GM21528 (cell line): Measurements from ENCODE around the gene TVP23A.
"Not testable (repeated sequence)": the region's sequence is repeated elsewhere in the genome, so short reads cannot be mapped to it uniquely, and the experiment has no call there.

Experiments used
- ATAC-seq: cut with Tn5 transposase; IDR thresholded peaks from one replicate; pipeline ENCODE4 v1.9.1; 2021; ENCODE audit warnings: mild to moderate bottlenecking, moderate library complexity; ENCODE audit not compliant: unreplicated experiment, low FRiP score

Gene TVP23A

GRCh38 chr16:10753670-10754069 is 64.9 kb downstream of the TVP23A start:
- ATAC-seq: no peak

- ATAC-seq: peak; percentile 54
These were observed 65.6 kb downstream of the TVP23A start for GRCh38 chr16:10752843-10753523.

DNA sequence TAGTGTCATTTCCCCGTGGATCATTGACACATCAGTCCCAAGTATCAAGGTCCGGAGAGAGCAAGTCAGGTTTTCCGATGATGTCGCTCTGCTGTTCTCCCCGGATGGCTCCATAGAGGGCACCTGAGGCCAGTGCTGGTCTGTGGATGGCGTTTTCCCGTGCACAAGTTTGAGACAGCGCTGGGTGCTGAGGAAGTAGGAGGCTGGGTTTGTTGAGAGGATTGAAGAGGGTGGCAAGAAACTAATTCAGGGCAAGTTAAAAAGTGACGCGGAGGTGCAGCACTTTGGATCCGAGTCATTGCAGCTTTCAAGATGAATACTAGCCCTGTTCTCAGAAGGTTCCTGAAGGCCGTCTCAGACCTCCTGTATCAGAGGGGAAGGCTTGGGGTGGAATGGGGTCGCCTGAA is 67.3 kb downstream of the TVP23A start:
- ATAC-seq: no peak

GRCh38 chr16:10750793-10751192 is 67.8 kb downstream of the TVP23A start:
- ATAC-seq: no peak

- no peak for ATAC-seq
These were observed 72.8 kb downstream of the TVP23A start for GRCh38 chr16:10745841-10746240.

DNA sequence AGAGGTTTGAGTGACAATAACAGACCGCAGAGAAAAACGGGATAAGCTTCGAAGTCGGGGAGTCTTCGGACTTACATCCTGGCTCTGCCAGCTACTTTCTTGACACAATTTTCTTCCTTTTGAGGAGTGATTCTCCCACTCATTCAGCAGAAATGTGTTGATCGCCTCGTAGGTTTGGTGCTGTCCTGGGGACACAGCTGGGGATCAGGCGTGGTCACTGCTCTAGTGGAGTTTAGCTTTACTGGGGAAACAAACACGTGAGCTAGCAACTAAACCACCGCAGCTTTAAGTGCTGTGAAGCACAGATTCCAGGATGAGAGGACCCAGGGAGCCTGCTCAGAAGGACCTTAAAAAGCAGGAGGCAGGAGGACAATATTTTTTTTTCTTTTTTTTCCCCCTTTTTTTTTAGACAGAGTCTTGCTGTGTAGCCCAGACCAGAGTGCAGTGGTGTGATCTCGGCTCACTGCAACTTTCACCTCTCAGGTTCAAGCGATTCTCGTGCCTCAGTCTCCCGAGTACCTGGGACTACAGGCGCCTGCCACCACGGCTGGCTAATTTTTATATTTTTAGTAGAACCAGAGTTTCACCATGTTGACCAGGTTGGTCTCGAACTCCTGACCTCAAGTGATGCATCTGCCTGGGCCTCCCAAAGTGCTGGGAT is 74.1 kb downstream of the TVP23A start:
- ATAC-seq: no peak

DNA sequence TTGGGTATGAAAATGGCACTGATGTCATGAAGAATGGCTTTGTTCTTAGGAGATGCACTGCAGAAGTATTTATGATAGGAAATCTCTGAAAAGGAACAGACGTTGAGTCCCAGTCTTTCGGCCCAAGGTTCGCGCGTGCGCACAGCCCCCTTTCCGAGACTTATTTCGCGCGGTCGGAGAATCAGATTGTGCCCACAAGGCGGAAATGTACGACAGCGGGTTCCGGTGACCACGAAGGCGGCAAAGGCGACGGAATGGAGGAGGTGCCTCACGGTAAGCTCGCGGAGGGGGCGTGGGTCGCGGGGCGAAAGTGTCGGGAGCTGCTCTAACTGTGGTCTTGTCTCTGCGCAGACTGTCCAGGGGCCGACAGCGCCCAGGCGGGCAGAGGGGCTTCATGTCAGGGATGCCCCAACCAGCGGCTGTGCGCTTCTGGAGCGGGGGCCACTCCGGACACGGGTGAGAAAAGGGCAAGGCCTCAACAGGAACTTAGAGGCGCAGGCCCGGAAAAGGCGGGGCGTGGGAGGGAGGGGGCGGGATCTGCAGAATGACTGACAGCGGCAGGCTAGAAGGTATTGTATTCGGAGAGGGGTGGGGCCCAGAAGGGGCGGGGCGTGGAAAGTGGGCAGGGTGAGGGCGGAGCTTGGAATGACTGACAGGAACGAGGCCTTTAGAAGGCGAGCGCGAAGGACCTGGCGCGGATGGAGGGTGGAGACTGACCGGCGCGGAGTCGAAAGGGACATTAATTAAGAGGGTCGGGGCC is 74.8 kb downstream of the TVP23A start, which contains the start of gene NUBP1:
NUBP1 (plus strand) TSS at position 233 of the 760 bp plus-strand sequence; CDS start at position 255, 22 bp downstream.
- ATAC-seq: peak; percentile 78

- no peak for ATAC-seq
These were observed 75.4 kb downstream of the TVP23A start for GRCh38 chr16:10743227-10743609.

- no peak for ATAC-seq
These were observed 76.8 kb downstream of the TVP23A start for GRCh38 chr16:10741844-10742243.

DNA sequence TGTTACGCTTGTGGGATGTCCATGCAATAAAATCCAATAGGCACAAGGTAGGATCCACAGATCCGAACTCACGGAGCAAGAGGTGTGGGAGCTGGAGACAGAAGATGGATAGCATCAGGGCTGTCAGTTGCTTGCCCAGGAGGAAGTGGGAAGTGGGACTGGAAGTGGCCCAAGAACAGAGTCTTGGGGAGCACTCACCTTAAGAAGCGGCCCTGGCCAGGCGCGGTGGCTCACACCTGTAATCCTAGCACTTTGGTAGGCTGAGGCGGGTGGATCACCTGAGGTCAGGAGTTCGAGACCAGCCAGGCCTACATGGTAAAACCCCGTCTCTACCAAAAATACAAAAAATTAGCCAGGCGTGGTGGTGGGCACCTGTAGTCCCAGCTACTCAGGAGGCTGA is 77.3 kb downstream of the TVP23A start:
- not testable (repeated sequence) for ATAC-seq

- ATAC-seq: no peak
These were observed 77.8 kb downstream of the TVP23A start for GRCh38 chr16:10740845-10741208.

GRCh38 chr16:10740000-10740844 is 78.4 kb downstream of the TVP23A start:
- no peak for ATAC-seq

GRCh38 chr16:10738231-10739077 is 80.1 kb downstream of the TVP23A start:
- ATAC-seq: peak; percentile 47

DNA sequence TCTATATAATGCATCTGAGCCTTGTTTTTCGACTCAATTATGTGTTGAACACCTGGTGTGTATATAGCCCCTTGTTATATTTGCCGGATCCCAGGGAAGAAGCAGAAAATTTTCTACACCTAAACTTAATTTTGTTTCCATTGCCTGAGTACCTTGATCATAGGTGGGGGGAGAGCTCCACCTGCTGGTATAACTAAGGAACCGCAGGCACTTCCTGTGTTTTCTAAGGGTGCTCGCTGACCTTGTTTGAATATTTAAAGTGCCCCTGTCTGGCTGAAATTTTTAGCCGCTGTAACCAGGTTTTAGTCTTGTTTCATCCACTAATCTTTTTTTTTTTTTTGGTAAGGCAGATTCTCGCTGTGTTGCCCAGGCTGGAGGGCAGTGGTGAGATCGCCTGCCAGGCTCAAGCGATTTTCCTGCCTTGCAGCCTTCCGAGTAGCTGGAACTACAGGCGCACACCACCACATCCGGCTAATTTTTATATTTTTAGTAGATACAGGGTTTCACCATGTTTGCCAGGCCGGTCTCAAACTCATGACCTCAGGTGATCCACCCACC is 81.4 kb downstream of the TVP23A start:
- ATAC-seq: peak; percentile 40

GRCh38 chr16:10731790-10732189 is 86.8 kb downstream of the TVP23A start:
- no peak for ATAC-seq

- ATAC-seq: no peak
These were observed 89.2 kb downstream of the TVP23A start for GRCh38 chr16:10729104-10730048.

DNA sequence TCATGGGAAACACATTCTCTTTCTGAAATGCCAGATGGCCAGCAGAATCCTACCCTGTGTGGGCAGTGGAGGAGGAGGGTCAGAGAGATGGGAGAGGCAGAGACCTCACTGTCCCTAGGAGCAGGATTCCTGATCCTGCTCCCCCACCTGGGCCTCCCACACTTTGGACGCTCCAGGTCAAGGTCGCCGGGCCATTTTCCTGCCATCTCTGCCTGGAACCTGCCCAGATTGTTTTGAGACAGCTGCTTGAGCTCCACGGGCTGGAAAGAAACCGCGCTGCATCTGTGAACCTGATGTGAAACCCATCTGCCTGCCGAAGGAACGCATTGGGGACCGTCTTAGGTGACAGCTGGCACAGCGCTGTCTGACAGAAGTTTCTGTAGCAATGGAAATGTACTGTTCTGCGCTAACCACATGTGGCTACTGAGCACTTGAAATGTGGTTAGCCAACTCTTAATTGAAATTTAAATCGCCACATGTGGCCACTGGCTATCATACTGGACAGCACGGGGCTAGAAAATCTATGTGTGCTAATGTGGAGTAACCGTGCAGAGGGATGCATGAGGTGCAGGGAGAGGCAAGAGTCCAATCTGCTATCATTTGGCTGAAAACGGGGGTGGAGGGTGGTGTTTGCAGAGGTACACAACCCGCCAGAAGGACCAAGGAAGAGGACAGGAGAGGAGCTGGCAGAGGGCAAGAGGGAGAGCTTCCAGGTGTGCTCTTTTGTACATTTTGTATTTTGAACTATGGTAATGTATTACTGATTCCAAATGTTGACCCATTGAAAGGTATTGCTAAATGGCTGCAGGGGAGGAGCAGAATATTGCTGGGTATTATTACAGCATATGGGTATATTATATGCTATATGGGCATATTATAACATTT is 90.3 kb downstream of the TVP23A start:
- ATAC-seq: no peak
